NCI-H2227 treated with DMSO at 0.1 percent for 48 hours (cell line): ENCODE results near the gene NOL4L.
"Not testable (repeated sequence)": the region's sequence is repeated elsewhere in the genome, so short reads cannot be mapped to it uniquely, and the experiment has no call there.

Source experiments
- DNase-seq: peaks from one replicate; lab custom pipeline; 2025; lab: John Stamatoyannopoulos, UW

The NOL4L gene

DNA sequence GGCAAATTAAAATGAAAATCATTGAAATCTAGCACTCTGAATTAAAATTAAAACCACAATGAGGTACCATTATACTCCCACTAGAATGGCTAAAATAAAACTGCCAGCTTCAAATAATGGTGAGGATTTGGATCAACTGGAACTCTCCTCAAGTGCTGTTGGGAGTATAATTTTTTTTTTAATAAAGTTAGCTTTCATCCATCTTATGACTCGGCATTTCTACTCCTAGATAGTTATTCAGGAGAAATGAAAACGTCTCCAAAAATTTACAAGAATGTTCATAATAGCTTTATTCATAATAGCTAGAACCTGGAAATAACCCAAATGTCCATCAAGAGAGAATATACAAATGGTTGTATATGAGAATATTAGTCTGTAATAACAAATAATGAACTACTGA lies 163.8 kb downstream of the NOL4L start:
- no peak for DNase-seq

DNA sequence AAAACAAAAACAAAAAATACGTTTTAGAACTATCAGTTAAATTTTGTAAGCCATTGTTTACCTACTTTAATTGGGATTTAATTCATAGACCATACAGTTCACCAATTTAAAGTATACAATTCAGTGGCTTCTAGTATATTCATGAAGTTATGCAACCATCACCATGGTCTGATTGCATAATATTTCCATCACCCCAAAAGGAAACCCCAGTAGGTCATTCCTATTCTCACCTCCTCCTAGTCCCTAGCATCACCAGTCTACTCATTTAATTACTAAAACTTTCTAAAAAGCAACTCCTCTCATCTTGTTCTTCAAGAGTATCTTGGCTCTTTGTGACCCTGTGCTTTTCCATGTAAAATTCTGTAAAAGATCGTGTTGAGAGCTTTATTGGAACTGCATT lies 166.8 kb downstream of the NOL4L start:
- DNase-seq = no peak

GRCh38 chr20:32416206-32416605 lies 168.9 kb downstream of the NOL4L start:
- DNase-seq = no peak

- no peak for DNase-seq
These were observed 169.6 kb downstream of the NOL4L start for GRCh38 chr20:32415494-32415893.

DNA sequence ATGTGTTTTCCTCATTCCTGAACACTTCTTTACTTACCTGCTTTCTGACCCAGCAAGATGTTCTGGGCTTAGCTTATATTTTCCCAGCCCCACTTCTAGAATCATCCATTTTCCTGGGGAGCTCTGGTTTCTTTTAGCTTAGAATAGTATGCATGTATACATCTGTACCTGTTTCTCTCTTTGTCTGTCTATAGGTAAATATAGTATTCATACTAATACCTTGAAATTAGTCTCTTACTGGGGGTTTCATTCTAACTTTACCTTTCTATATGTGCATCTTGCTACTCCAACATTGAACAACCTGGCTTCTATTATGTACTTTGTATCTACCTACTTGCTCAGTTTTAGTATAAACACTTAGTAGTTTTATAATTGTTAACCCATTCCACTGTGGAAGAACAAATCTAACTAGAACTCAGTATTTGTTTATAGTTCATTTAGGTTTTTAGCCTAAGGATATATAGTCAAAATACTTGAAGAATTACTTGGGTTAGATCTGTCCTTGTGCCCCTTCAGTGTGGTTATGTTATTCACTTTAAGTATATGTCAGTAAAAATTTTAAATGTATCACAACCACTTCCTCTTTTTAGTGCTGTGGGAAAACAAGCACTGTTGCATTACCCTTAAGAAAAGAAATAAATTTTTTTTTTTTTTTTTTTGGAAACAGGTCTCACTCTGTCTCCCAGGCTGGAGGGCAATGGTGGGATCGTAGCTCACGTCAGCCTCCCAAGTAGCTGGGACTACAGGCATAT lies 173.0 kb downstream of the NOL4L start:
- DNase-seq = no peak

GRCh38 chr20:32407131-32407750 lies 177.9 kb downstream of the NOL4L start:
- DNase-seq = not testable (repeated sequence)

- no peak for DNase-seq
These were observed 178.4 kb downstream of the NOL4L start for GRCh38 chr20:32406701-32407100.

GRCh38 chr20:32404017-32404416 lies 181.1 kb downstream of the NOL4L start:
- DNase-seq = no peak

DNA sequence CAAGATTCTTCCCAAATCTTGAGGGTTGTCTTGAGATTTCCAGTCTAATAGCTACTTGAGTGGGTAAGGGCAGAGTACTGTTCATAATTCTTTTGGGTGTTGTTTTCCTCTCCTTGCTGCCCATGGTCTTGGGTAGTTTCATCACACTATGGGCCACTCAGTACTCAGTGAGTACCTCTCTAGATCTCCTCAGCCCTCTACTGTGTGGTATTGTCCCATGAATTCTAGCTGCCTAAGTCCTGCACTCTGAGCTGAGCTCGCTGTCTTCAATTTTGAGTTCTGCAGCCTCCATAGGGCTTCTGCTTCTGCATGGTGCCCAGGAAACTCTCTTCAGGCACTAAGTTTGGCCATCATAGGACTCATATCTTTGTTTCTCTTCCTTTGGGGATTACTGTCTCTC lies 184.7 kb downstream of the NOL4L start:
- DNase-seq = no peak

- no peak for DNase-seq
These were observed 187.5 kb downstream of the NOL4L start for GRCh38 chr20:32397567-32398084.

- DNase-seq = no peak
These were observed 188.4 kb downstream of the NOL4L start for GRCh38 chr20:32396646-32397160.

DNA sequence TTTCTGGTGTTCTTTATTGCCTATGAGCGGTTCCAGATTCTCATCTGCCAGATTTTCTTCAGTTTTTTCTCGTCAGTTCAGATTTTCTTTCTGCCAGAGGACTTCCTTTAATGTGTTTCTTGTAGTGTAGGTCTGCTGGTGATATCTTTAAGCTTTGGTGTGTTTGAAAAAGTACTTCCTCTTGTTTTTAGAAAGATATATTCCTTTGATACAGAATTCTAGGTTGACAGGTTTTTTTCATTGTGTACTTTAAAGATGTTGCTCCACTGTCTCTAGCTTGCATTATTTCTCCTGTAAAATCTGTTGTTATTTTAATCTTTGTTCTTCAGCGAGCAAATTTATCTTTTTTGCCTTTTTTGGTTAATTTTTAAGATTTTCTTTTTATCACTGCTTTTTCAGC lies 190.1 kb downstream of the NOL4L start:
- DNase-seq = no peak
